ENCODE measurements around the gene MCCC2.

DNA sequence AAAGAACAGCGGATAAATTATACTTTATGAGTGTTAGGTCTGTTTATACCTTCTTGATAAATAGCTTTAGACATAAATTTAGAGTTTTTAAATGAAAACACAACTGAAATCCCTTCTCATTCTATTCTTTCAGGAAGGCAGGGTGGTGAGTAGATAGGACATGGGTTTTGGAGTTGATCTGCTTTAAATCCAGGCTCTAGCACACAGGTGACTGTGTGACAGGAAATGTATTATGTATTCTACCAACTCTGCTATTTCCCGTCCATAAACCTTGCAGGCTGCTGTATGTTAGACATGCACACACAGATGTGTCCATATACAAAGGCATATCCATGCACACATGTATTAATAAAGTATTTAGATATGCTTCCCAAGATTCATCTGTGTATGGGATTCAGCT lies 112.6 kb downstream of the MCCC2 start:
- TF ChIP-seq, protein P1, sequence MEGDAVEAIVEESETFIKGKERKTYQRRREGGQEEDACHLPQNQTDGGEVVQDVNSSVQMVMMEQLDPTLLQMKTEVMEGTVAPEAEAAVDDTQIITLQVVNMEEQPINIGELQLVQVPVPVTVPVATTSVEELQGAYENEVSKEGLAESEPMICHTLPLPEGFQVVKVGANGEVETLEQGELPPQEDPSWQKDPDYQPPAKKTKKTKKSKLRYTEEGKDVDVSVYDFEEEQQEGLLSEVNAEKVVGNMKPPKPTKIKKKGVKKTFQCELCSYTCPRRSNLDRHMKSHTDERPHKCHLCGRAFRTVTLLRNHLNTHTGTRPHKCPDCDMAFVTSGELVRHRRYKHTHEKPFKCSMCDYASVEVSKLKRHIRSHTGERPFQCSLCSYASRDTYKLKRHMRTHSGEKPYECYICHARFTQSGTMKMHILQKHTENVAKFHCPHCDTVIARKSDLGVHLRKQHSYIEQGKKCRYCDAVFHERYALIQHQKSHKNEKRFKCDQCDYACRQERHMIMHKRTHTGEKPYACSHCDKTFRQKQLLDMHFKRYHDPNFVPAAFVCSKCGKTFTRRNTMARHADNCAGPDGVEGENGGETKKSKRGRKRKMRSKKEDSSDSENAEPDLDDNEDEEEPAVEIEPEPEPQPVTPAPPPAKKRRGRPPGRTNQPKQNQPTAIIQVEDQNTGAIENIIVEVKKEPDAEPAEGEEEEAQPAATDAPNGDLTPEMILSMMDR (IDR thresholded peaks at IDR 0.05 in 8 of 11, conservative IDR thresholded peaks at IDR 0.05 in 3 of 11), result no peak
- no peak for TF ChIP-seq POLR2AphosphoS5 (IDR thresholded peaks at IDR 0.05)

Data from spleen (tissue), 7 donors.